Endodermal cell (in vitro differentiated cells): Measurements from ENCODE around the gene COG7. TPM values are rescaled to one million over a fixed set of nuclear protein-coding genes. Genes with fewer than 3 reads are reported as not detected.

Experiments used
- DNase-seq: peaks from one replicate; pipeline ENCODE4 v3.0.0-alpha.2; 2017
- H3K27ac ChIP-seq: 2 replicates; pipeline ENCODE4 v1.5.1; 2013; ENCODE audit warnings: mild to moderate bottlenecking, low read depth, low read length, moderate library complexity
- H3K27me3 ChIP-seq: 2 replicates; pipeline ENCODE4 v1.6.1; 2013; ENCODE audit warnings: mild to moderate bottlenecking, low read length, moderate library complexity; ENCODE audit not compliant: insufficient read depth, control insufficient read depth, poor library complexity, severe bottlenecking
- H3K36me3 ChIP-seq: 2 replicates; pipeline ENCODE4 v1.7.0; 2013; ENCODE audit warnings: mild to moderate bottlenecking, low read length, moderate library complexity; ENCODE audit not compliant: control insufficient read depth, insufficient read depth
- H3K4me1 ChIP-seq: one replicate; pipeline ENCODE4 v1.7.0; 2013; ENCODE audit warnings: low read length; ENCODE audit not compliant: control insufficient read depth, insufficient read depth
- H3K4me3 ChIP-seq: 2 replicates; pipeline ENCODE4 v1.5.1; 2013; ENCODE audit warnings: mild to moderate bottlenecking, low read length, moderate library complexity
- H3K9ac ChIP-seq: 2 replicates; pipeline ENCODE4 v1.6.1; 2013; ENCODE audit warnings: mild to moderate bottlenecking, low read length, moderate library complexity; ENCODE audit not compliant: poor library complexity, severe bottlenecking; ENCODE audit errors: extremely low read depth
- H3K9me3 ChIP-seq: 2 replicates; pipeline ENCODE4 v1.6.1; 2013; ENCODE audit warnings: mild to moderate bottlenecking, low read length, moderate library complexity; ENCODE audit not compliant: control insufficient read depth
- H3K27ac Mint-ChIP-seq: 2 replicates; pipeline ENCODE4 v1.8.0; 2020; ENCODE audit warnings: mixed read lengths
- H3K27me3 Mint-ChIP-seq: 2 replicates; pipeline ENCODE4 v1.8.0; 2021; ENCODE audit warnings: mild to moderate bottlenecking, mixed read lengths; ENCODE audit not compliant: insufficient read depth
- H3K36me3 Mint-ChIP-seq: 2 replicates; pipeline ENCODE4 v1.8.0; 2020; ENCODE audit warnings: low read depth, mixed read lengths
- H3K4me1 Mint-ChIP-seq: 2 replicates; pipeline ENCODE4 v1.8.0; 2020; ENCODE audit warnings: mixed read lengths
- H3K4me3 Mint-ChIP-seq: 2 replicates; pipeline ENCODE4 v1.8.0; 2020; ENCODE audit warnings: mild to moderate bottlenecking, moderate library complexity, mixed read lengths
- H3K9me3 Mint-ChIP-seq: 2 replicates; pipeline ENCODE4 v1.8.0; 2020; ENCODE audit warnings: mild to moderate bottlenecking, mixed read lengths
- CTCF ChIP-seq: fragments of 200-600 bp; sonication (generic); conservative IDR thresholded peaks from 2 replicates; pipeline ENCODE4 v1.5.0; 2021; ENCODE audit warnings: antibody characterized with exemption, mild to moderate bottlenecking
- WGBS, 2 experiments: methylation state at CpG; one replicate each; pipeline versions ENCODE4 v1.1.5 to v1.1.7; 2013; ENCODE audit warnings: missing lambda C conversion rate in 2 of 2, mixed read lengths in 1 of 2; ENCODE audit not compliant: insufficient coverage in 1 of 2, insufficient read length in 1 of 2; 5-methylcytosine and 5-hydroxymethylcytosine counted together
- total RNA-seq, 2 donors: library from RNA; stranded (reverse); fragmentation: NEBNext Ultra II Directional in 1 of 2; extraction: Animal tissue kit (Norgen Biotek cat#: 25700) in 1 of 2; gene quantifications; 2 replicates in 1 of 2; 3 replicates in 1 of 2; pipeline ENCODE4 v1.2.1, GENCODE V29; 2021

The COG7 gene
- total RNA-seq, 2 donors from 2014 or later, result 19.9 to 31.3 TPM

DNA sequence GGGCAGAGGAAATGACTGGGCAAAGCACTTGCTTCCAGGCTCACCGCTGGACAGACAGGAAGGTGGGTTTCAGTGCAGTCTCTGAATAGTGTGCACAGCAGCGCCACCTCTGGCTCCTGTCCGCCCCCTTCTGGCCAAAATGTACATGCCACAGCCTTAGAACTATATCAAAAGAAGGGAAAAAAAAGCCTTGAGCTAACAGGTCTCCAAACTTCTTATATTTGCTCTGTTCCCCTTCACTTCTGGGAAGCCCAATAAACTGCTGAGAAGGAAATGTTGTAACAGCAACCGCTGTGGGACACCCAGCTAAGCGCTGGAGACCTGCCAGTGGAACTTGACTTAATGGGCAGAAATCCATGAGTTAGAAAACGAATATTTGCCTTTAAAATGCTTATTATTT, 17.5 kb downstream of the COG7 start:
- H3K4me1 ChIP-seq, result no peaks in the 10 kb centered on the region
- H3K9ac ChIP-seq, result no peak overlapping the region
- no peaks in the 10 kb centered on the region for H3K4me1 Mint-ChIP-seq
- no peaks in the 10 kb centered on the region for H3K9me3 Mint-ChIP-seq
- H3K4me3 Mint-ChIP-seq, result no peak overlapping the region
- TF ChIP-seq CTCF, result peak; percentile 95
- peaks cover 39% of the 10 kb centered on the region for H3K36me3 ChIP-seq
- H3K27ac Mint-ChIP-seq, result peak overlapping the region; percentile 16
- peaks cover 46% of the 10 kb centered on the region for H3K36me3 Mint-ChIP-seq
- no peak overlapping the region for H3K4me3 ChIP-seq
- DNase-seq, result peak; percentile 90
- H3K27me3 ChIP-seq, result no peaks in the 10 kb centered on the region
- H3K27me3 Mint-ChIP-seq, result no peaks in the 10 kb centered on the region
- H3K9me3 ChIP-seq, result no peaks in the 10 kb centered on the region
- H3K27ac ChIP-seq, result no peak overlapping the region
- WGBS, 2 experiments, result 42 to 44% methylated on average over 2 to 6 of the region's 6 CpGs

- H3K27ac Mint-ChIP-seq, result no peak overlapping the region
- Histone ChIP-seq H3K4me1 (no peaks in the 10 kb centered on the region), H3K9me3 (no peaks in the 10 kb centered on the region), H3K27me3 (no peaks in the 10 kb centered on the region), H3K36me3 (peaks cover 42% of the 10 kb centered on the region), H3K9ac (no peak overlapping the region), H3K4me3 (no peak overlapping the region), H3K27ac (no peak overlapping the region)
- peak; percentile 93 for TF ChIP-seq CTCF
- WGBS, 2 experiments, result 52 to 54% methylated on average over 2 to 6 of the region's 6 CpGs
- no peaks in the 10 kb centered on the region for H3K4me1 Mint-ChIP-seq
- H3K9me3 Mint-ChIP-seq, result no peaks in the 10 kb centered on the region
- DNase-seq, result peak; percentile 54
- H3K36me3 Mint-ChIP-seq, result peaks cover 51% of the 10 kb centered on the region
- no peaks in the 10 kb centered on the region for H3K27me3 Mint-ChIP-seq
- no peak overlapping the region for H3K4me3 Mint-ChIP-seq
Measured at GRCh38 chr16:23434380-23434779, 18.6 kb downstream of the COG7 start.

DNA sequence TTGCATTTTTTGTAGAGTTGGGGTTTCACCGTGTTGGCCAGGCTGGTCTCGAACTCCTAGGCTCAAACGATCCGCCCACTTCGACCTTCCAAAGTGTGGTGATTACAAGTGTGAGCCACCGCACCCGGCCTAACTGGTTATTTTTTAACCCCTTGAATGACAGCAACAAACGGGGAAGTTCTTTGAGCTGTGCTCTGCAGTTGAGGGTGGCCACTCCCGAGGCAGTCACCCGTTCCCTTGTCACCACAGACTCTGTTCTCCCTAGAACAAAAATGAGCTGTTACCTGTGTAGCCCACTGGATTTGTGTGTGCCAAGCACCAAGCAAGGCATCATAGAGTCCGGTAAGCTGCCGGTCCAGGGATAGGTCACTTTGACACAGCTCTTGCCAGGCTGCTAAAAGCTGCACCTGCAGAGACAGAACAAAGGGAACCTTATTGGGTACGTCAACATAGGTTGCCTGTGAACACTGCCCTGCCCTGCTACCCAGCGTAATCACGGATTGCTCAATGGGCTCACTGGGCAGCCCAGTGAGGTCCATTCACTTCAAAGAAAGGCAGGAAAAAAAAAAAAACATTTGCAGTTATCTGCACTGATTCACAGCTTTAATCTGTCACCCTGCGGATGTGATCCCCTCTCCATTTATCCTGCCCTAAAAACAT, 19.6 kb downstream of the COG7 start:
- WGBS, 2 experiments, result 93 to 94% methylated on average over 14 to 16 of the region's 16 CpGs
- H3K27ac ChIP-seq, result no peak overlapping the region
- H3K4me1 Mint-ChIP-seq, result no peaks in the 10 kb centered on the region

More for the DNA sequence above, 19.6 kb downstream of the COG7 start:
- H3K4me1 ChIP-seq, result no peaks in the 10 kb centered on the region
- H3K9ac ChIP-seq, result no peak overlapping the region
- TF ChIP-seq CTCF, result no peak
- no peak overlapping the region for H3K27ac Mint-ChIP-seq
- H3K4me3 Mint-ChIP-seq, result no peak overlapping the region
- H3K9me3 ChIP-seq, result no peaks in the 10 kb centered on the region
- H3K27me3 ChIP-seq, result no peaks in the 10 kb centered on the region
- no peaks in the 10 kb centered on the region for H3K27me3 Mint-ChIP-seq
- no peak for DNase-seq
- H3K36me3 Mint-ChIP-seq, result peaks cover 48% of the 10 kb centered on the region
- no peaks in the 10 kb centered on the region for H3K9me3 Mint-ChIP-seq
- no peak overlapping the region for H3K4me3 ChIP-seq
- peaks cover 36% of the 10 kb centered on the region for H3K36me3 ChIP-seq
